ENCODE data around the gene SYTL3.

Gene SYTL3

DNA sequence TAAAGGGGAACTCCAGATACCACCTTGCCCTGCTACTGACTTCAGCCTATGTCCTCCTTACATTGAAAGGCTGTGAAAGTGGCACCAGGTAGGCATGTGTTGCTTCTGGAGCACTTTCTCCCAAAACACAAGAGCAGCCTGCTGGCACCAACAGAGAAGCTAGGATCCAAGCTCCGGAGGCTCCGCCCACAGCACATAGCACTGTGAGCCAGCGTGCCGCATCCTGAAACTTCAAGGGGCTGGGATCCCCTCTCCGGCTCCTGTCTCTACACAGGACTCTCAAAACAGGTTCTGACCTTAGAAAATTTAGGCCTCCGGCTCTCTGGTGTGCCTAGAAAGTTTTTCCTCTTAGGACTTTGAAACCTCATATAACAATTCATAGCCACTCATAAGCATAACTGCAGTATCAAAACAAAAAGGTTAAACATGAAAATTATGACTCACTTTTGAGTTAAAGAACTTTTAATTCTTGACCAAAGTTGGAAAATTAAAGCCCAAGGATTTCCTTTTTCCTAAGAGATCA is 128.2 kb downstream of the SYTL3 start:
- Histone ChIP-seq H3K27me3 (ENCODE audit: control insufficient read depth in 5 of 5, insufficient read depth in 4 of 5, low read length in 5 of 5) (no peaks in the 10 kb centered on the region), H3K27ac (ENCODE audit: low read depth, low read length) (no peak overlapping the region), H3K9me3 (ENCODE audit: control insufficient read depth in 5 of 5, low read length in 5 of 5) (no peaks in the 10 kb centered on the region), H3K36me3 (ENCODE audit: control insufficient read depth in 5 of 5, insufficient read depth in 5 of 5, low read length in 5 of 5) (peaks cover 0 to 69% (median 37%) of the 10 kb centered on the region in 5 donors), H3K9ac (ENCODE audit: low read length in 5 of 5) (no peak overlapping the region), H3K4me3 (ENCODE audit: low read depth in 1 of 5, low read length in 5 of 5) (no peak overlapping the region), H3K4me1 (ENCODE audit: control insufficient read depth in 5 of 5, insufficient read depth in 5 of 5, low read length in 5 of 5) (no peaks in the 10 kb centered on the region)

DNA sequence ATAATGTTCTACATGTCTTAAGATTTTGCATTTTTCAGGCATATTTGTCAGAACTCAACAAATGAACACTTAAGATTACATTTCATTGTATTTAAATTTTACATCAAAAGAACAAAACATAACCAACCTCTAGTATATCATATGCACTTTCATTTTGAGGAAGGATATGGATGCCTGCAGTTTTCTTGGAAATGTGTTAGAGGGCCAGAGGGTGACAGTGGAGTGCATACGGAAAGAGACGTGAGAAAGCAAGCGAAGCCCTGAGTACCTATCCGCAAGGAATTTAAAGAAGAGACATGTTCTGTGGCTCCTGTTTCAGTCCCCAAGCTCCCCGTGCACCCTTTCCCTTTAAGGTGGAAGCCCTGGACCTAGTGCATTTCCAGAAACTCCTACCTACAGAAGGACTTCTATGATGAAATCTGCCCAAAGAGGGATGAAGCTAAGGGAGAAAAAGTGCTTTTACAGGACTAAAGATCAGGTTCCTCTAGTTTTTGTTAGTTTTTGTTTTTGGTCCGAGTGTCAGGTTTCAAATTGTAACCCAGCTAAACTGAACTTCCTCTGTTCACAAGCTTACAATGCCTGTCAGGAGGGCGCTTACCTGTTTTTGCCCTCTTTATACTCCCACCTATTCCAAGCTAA is 130.5 kb downstream of the SYTL3 start:
- Histone ChIP-seq H3K4me1 (ENCODE audit: control insufficient read depth in 5 of 5, insufficient read depth in 5 of 5, low read length in 5 of 5) (no peaks in the 10 kb centered on the region), H3K27ac (ENCODE audit: low read depth, low read length) (no peak overlapping the region), H3K4me3 (ENCODE audit: low read depth in 1 of 5, low read length in 5 of 5) (no peak overlapping the region), H3K36me3 (ENCODE audit: control insufficient read depth in 5 of 5, insufficient read depth in 5 of 5, low read length in 5 of 5) (peaks cover 0 to 73% (median 46%) of the 10 kb centered on the region in 5 donors), H3K9ac (ENCODE audit: low read length in 5 of 5) (no peak overlapping the region), H3K27me3 (ENCODE audit: control insufficient read depth in 5 of 5, insufficient read depth in 4 of 5, low read length in 5 of 5) (no peaks in the 10 kb centered on the region), H3K9me3 (ENCODE audit: control insufficient read depth in 5 of 5, low read length in 5 of 5) (no peaks in the 10 kb centered on the region)

DNA sequence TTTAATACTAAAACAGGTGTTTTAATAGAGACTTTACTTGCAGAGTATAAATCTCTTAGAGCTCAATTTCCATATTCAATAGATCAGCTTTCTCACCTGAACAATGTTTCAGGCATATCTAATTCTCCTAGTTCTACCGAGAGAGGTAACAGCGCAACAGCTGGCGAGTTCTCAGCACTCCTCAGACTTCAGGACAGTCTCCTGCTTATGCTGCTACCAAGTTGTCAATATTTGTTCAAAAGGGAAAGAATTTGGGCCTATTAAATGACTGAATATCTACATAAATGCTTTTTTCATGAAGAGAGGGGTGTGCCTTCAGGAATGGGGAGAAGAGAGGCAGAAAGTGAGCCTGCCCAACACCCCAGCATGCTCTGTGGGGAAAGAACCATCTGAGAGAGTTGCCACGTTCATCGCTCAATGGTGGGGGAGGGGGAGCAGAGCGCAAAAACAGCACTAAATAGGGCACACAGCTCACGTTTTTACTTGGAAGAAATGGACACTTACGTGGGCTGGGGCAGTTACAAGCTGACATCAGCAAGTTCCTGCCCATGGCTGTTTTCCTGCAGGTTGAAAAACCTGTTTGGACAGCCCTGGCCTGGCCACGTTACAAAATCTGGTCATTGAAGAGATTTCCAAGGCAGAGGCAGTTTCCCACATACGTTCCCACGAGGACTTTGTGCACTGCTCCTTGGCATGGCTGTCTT is 131.3 kb downstream of the SYTL3 start:
- Histone ChIP-seq H3K27me3 (ENCODE audit: control insufficient read depth in 5 of 5, insufficient read depth in 4 of 5, low read length in 5 of 5) (no peaks in the 10 kb centered on the region), H3K4me1 (ENCODE audit: control insufficient read depth in 5 of 5, insufficient read depth in 5 of 5, low read length in 5 of 5) (no peaks in the 10 kb centered on the region), H3K4me3 (ENCODE audit: low read depth in 1 of 5, low read length in 5 of 5) (no peak overlapping the region), H3K9ac (ENCODE audit: low read length in 5 of 5) (no peak overlapping the region), H3K36me3 (ENCODE audit: control insufficient read depth in 5 of 5, insufficient read depth in 5 of 5, low read length in 5 of 5) (peaks cover 0 to 69% (median 41%) of the 10 kb centered on the region in 5 donors), H3K27ac (ENCODE audit: low read depth, low read length) (no peak overlapping the region), H3K9me3 (ENCODE audit: control insufficient read depth in 5 of 5, low read length in 5 of 5) (no peaks in the 10 kb centered on the region)

DNA sequence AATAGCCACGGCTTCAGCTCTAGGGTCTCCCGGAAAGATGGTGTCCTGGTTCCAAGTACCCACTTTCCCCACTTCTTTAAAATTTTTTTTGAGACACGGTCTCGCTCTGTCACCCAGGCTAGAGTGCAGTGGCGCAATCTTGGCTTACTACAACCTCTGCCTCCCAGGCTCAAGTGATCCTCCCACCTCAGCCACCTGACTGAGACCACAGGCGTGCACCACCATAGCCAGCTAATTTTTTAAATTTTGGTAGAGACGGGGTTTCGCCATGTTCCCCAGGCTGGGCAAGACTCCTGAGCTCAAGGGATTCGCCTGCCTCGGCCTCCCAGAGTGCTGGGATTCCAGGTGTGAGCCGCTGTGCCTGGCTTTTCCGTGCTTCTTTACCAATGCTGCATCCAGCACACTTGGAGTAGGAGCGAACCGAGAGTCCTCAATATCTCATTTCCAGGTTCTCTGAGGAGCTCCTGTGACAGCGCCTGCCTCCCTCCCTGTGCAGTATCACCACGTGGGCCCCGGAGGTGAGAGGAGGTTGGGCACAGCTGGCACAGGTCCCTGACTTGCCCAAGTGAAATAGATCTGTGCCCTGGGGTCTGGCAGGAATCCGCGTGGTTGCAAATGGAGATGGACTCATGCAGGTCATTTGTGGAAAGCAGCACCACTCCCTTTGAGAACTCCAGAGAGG is 132.0 kb downstream of the SYTL3 start:
- Histone ChIP-seq H3K4me3 (ENCODE audit: low read depth in 1 of 5, low read length in 5 of 5) (no peak overlapping the region), H3K27ac (ENCODE audit: low read depth, low read length) (no peak overlapping the region), H3K9ac (ENCODE audit: low read length in 5 of 5) (no peak overlapping the region), H3K4me1 (ENCODE audit: control insufficient read depth in 5 of 5, insufficient read depth in 5 of 5, low read length in 5 of 5) (no peaks in the 10 kb centered on the region), H3K27me3 (ENCODE audit: control insufficient read depth in 5 of 5, insufficient read depth in 4 of 5, low read length in 5 of 5) (no peaks in the 10 kb centered on the region), H3K9me3 (ENCODE audit: control insufficient read depth in 5 of 5, low read length in 5 of 5) (no peaks in the 10 kb centered on the region), H3K36me3 (ENCODE audit: control insufficient read depth in 5 of 5, insufficient read depth in 5 of 5, low read length in 5 of 5) (peaks cover 4 to 70% (median 40%) of the 10 kb centered on the region in 5 donors)

DNA sequence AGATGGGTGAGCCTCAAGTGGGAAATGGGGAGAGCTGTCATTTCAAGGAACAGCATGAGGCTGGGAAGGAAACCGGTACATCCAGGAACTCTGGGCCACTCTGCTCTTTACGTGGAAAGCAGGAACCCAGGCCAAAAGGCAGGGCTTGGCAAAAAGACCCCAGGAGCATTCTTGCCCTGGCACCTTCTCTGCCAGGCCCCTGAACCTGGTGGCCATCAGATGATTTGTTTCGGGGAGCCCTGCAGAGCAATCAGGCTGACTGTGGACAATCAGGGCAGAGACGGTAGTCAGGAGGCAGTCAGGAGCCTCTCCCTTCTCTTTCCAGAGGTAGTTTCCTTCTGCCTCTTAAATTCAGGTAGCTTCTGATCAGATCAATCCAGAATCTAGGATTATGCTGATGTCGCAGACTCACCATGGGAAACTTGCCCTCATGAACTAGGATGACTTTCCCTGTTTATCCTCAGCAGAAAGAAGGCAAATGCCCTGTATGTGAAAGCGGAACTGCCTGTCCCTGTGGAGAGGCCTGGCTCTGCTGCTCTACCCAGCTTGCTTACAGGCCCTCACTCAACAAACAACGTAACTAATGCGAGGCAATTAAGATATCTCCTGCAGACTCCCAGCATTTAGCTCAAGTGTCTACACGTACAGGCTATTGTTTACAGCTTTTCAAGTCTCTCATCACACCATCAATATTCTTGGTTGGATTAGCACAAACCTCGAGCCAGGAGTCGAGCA is 132.7 kb downstream of the SYTL3 start:
- Histone ChIP-seq H3K27ac (ENCODE audit: low read depth, low read length) (no peak overlapping the region), H3K27me3 (ENCODE audit: control insufficient read depth in 5 of 5, insufficient read depth in 4 of 5, low read length in 5 of 5) (no peaks in the 10 kb centered on the region), H3K36me3 (ENCODE audit: control insufficient read depth in 5 of 5, insufficient read depth in 5 of 5, low read length in 5 of 5) (peaks cover 6 to 72% (median 43%) of the 10 kb centered on the region in 5 donors), H3K9me3 (ENCODE audit: control insufficient read depth in 5 of 5, low read length in 5 of 5) (no peaks in the 10 kb centered on the region), H3K9ac (ENCODE audit: low read length in 5 of 5) (no peak overlapping the region), H3K4me1 (ENCODE audit: control insufficient read depth in 5 of 5, insufficient read depth in 5 of 5, low read length in 5 of 5) (no peaks in the 10 kb centered on the region), H3K4me3 (ENCODE audit: low read depth in 1 of 5, low read length in 5 of 5) (no peak overlapping the region)

DNA sequence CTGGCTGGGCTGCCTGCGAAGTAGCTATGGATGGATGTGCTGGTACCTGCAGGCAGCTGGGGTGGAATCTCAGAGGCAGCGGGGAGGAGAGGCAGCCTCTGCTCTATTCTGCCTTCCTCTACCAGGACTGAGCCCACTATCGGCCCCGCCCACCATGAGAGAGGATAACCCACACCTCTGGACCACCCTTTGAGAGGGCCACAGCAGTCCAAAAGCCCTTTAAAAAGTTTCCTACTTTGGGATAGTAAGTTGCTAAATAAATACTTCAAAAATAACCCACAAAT is 133.3 kb downstream of the SYTL3 start:
- Histone ChIP-seq H3K36me3 (ENCODE audit: control insufficient read depth in 5 of 5, insufficient read depth in 5 of 5, low read length in 5 of 5) (peaks cover 6 to 76% (median 47%) of the 10 kb centered on the region in 5 donors), H3K27ac (ENCODE audit: low read depth, low read length) (no peak overlapping the region), H3K9me3 (ENCODE audit: control insufficient read depth in 5 of 5, low read length in 5 of 5) (no peaks in the 10 kb centered on the region), H3K9ac (ENCODE audit: low read length in 5 of 5) (no peak overlapping the region), H3K4me3 (ENCODE audit: low read depth in 1 of 5, low read length in 5 of 5) (no peak overlapping the region), H3K4me1 (ENCODE audit: control insufficient read depth in 5 of 5, insufficient read depth in 5 of 5, low read length in 5 of 5) (no peaks in the 10 kb centered on the region), H3K27me3 (ENCODE audit: control insufficient read depth in 5 of 5, insufficient read depth in 4 of 5, low read length in 5 of 5) (no peaks in the 10 kb centered on the region)

DNA sequence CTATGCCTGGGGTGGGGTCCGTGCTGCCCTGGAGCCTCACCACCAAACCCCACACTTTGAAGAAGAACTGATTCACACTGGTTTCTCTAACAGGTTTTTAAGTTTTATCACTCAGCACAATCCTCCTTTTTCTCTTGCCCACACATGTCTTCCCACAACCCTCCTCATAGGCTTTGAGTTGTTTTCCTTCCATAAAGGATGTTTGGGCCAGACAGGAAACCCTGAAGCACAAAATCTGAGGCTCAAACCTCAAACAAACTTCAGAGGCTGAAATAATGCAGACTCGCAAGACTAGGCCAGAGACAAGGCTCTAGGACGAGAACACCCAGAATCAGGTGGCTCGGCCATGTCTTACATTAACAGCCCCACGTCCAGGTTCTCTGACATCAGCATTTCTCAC is 134.0 kb downstream of the SYTL3 start:
- H3K9ac ChIP-seq (ENCODE audit: low read length in 5 of 5) = no peak overlapping the region
- no peaks in the 10 kb centered on the region for H3K27me3 ChIP-seq (ENCODE audit: control insufficient read depth in 5 of 5, insufficient read depth in 4 of 5, low read length in 5 of 5)
- no peaks in the 10 kb centered on the region for H3K4me1 ChIP-seq (ENCODE audit: control insufficient read depth in 5 of 5, insufficient read depth in 5 of 5, low read length in 5 of 5)
- H3K9me3 ChIP-seq (ENCODE audit: control insufficient read depth in 5 of 5, low read length in 5 of 5) = no peaks in the 10 kb centered on the region
- no peak overlapping the region for H3K27ac ChIP-seq (ENCODE audit: low read depth, low read length)
- H3K36me3 ChIP-seq (ENCODE audit: control insufficient read depth in 5 of 5, insufficient read depth in 5 of 5, low read length in 5 of 5) = peaks cover 6 to 76% (median 49%) of the 10 kb centered on the region in 5 donors
- H3K4me3 ChIP-seq (ENCODE audit: low read depth in 1 of 5, low read length in 5 of 5) = no peak overlapping the region

DNA sequence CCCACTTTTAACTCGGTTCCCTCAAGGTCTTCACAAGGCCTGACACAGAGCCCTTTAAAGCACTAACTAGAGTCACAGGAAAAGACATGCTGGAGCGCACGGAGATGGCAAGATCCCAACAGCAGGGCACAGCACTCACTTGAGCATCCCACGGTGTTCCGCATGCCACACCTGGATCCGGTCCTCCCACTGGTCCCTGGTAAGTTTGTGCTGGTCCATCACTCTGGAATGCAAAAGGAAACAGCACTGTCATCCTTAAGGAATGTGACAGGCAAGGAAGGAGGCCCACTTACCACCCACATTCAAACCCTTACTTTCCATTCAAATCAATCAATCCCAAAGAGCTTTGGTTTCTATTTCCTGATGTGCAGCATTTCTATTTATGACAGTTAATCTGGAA is 134.7 kb downstream of the SYTL3 start:
- no peaks in the 10 kb centered on the region for H3K27me3 ChIP-seq (ENCODE audit: control insufficient read depth in 5 of 5, insufficient read depth in 4 of 5, low read length in 5 of 5)
- peaks cover 6 to 79% (median 49%) of the 10 kb centered on the region in 5 donors for H3K36me3 ChIP-seq (ENCODE audit: control insufficient read depth in 5 of 5, insufficient read depth in 5 of 5, low read length in 5 of 5)
- H3K9me3 ChIP-seq (ENCODE audit: control insufficient read depth in 5 of 5, low read length in 5 of 5) = no peaks in the 10 kb centered on the region
- no peak overlapping the region for H3K27ac ChIP-seq (ENCODE audit: low read depth, low read length)
- H3K4me1 ChIP-seq (ENCODE audit: control insufficient read depth in 5 of 5, insufficient read depth in 5 of 5, low read length in 5 of 5) = peaks cover 0 to 3% (median 0%) of the 10 kb centered on the region in 5 donors
- H3K4me3 ChIP-seq (ENCODE audit: low read depth in 1 of 5, low read length in 5 of 5) = no peak overlapping the region
- no peak overlapping the region for H3K9ac ChIP-seq (ENCODE audit: low read length in 5 of 5)

DNA sequence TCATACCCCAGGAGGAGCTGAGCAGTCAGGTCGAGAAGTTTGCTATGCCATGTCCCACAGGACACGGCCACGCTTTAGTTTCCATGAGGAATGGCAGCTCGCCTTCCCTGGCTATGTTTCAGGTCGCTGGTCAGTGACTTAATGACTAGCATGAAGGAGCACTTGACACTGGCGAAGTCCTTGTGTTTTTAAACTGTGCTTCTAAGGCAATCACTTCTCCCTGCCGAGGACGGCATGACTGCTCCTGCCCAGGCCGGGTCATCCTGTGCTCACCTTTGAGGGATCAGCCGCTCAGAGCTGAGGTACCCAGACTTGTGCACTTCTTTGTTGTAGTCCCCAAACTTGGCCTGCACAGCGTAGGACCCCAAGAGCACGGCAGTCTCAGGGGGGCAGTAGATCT is 135.2 kb downstream of the SYTL3 start:
- H3K36me3 ChIP-seq (ENCODE audit: control insufficient read depth in 5 of 5, insufficient read depth in 5 of 5, low read length in 5 of 5) = peaks cover 6 to 78% (median 49%) of the 10 kb centered on the region in 5 donors
- peaks cover 0 to 3% (median 0%) of the 10 kb centered on the region in 5 donors for H3K4me1 ChIP-seq (ENCODE audit: control insufficient read depth in 5 of 5, insufficient read depth in 5 of 5, low read length in 5 of 5)
- no peak overlapping the region for H3K9ac ChIP-seq (ENCODE audit: low read length in 5 of 5)
- no peaks in the 10 kb centered on the region for H3K9me3 ChIP-seq (ENCODE audit: control insufficient read depth in 5 of 5, low read length in 5 of 5)
- H3K27ac ChIP-seq (ENCODE audit: low read depth, low read length) = no peak overlapping the region
- no peaks in the 10 kb centered on the region for H3K27me3 ChIP-seq (ENCODE audit: control insufficient read depth in 5 of 5, insufficient read depth in 4 of 5, low read length in 5 of 5)
- no peak overlapping the region for H3K4me3 ChIP-seq (ENCODE audit: low read depth in 1 of 5, low read length in 5 of 5)

Data from subcutaneous abdominal adipose tissue (tissue), 5 donors.